ENCODE results near the gene PIF1. TPM values are rescaled to one million over a fixed set of nuclear protein-coding genes. Genes with fewer than 3 reads are reported as not detected.

Gene PIF1
- total RNA-seq, 1 experiment from 2014 or later, result 34.9 TPM

DNA sequence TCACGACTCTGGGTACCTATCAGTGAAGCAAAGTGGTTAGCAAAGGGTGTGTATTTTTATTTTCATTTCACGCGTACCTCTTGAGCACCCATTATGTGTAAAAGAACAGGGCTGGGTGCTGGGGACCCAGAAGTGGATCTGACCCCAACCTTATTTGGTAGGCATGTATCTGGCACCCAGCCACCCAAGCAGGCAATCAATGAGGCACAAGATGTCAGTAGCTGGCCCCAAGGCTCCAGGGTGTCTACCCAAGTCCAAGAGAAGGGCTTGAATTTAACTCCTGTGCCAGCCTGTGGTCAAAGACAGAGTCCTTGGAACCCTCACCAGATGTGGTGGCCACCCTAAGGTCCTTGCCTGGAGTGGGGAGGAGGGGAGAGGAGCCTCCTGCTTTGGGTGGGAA lies 22.0 kb upstream of the PIF1 start:
- Histone ChIP-seq H3K9ac (ENCODE audit: low read length) (no peak overlapping the region), H3K36me3 (ENCODE audit: control insufficient read depth in 1 of 2, insufficient read depth in 2 of 2, low read length in 2 of 2) (0 out of 4 replicates have a peak, but pooled peaks cover 0 to 2% of the 10 kb centered on the region in 2 experiments), H2AFZ (ENCODE audit: low read depth, low read length, poor library complexity, severe bottlenecking) (no peak overlapping the region), H3K4me1 (ENCODE audit: control insufficient read depth in 1 of 2, insufficient read depth in 2 of 2, low read length in 2 of 2) (peaks cover 2 to 8% of the 10 kb centered on the region in 2 experiments; a peak in 2 of 4 replicates), H3K4me3 (replicated peaks in 1 of 2; ENCODE audit: low read depth in 1 of 2, low read length in 2 of 2) (no peak overlapping the region), H3K27ac (ENCODE audit: low read depth, low read length) (no peak overlapping the region), H3K9me2 (ENCODE audit: insufficient read depth) (no peaks in the 10 kb centered on the region), H3K79me2 (ENCODE audit: insufficient read depth, low read length) (peaks cover 13% of the 10 kb centered on the region; the same call in 1 of the 2 replicates), H3K4me2 (ENCODE audit: low read length) (no peak overlapping the region), H3K9me3 (ENCODE audit: control insufficient read depth in 1 of 2, insufficient read depth in 1 of 2, low read depth in 1 of 2, low read length in 2 of 2) (no peaks in the 10 kb centered on the region), H4K20me1 (ENCODE audit: insufficient read depth) (no peaks in the 10 kb centered on the region), H3K27me3 (ENCODE audit: insufficient read depth, low read length) (no peaks in the 10 kb centered on the region)
- ChIA-PET POLR2A (no interaction called here), RAD21 (ENCODE audit: low non-redundant PET in 1 of 2, low total read pairs in 2 of 2, uncharacterized antibody in 2 of 2, unreplicated experiment in 2 of 2) (no interaction called here), CTCF (no interaction called here)
- intact Hi-C loops (cut with micrococcal nuclease), result no loop called here
- no TSS peak for BruUV-seq (replicated peaks)
- TF ChIP-seq CBX3 (IDR thresholded peaks at IDR 0.05; ENCODE audit: low read depth) (no peak), TCF7L2 (IDR thresholded peaks at IDR 0.05; ENCODE audit: borderline replicate concordance, extremely low read depth, insufficient read depth, insufficient read length) (no peak), SIN3A (IDR thresholded peaks at IDR 0.05; ENCODE audit: low read depth) (no peak), POLR2AphosphoS5 (IDR thresholded peaks at IDR 0.05; ENCODE audit: low read depth, low read length) (no peak), FOSL1 (IDR thresholded peaks at IDR 0.05; ENCODE audit: low read depth) (no peak), MAX (IDR thresholded peaks at IDR 0.05) (no peak), EGR1 (IDR thresholded peaks at IDR 0.05; ENCODE audit: low read depth) (no peak), SP1 (IDR thresholded peaks at IDR 0.05; ENCODE audit: low read depth) (no peak), CTCF (IDR thresholded peaks at IDR 0.05 in 2 of 3, conservative IDR thresholded peaks at IDR 0.05 in 1 of 3; ENCODE audit: borderline replicate concordance in 1 of 3, insufficient read depth in 1 of 3, low read depth in 2 of 3, low read length in 2 of 3) (no peak), ZNF274 (IDR thresholded peaks at IDR 0.05; ENCODE audit: low read depth, low read length) (no peak), POLR2A (IDR thresholded peaks at IDR 0.05; ENCODE audit: borderline replicate concordance, extremely low read depth, insufficient read depth, insufficient read length) (no peak), ZFX (IDR thresholded peaks at IDR 0.05) (no peak), ELF1 (IDR thresholded peaks at IDR 0.05; ENCODE audit: borderline replicate concordance, low read depth) (no peak), CEBPB (IDR thresholded peaks at IDR 0.05; ENCODE audit: low read depth) (no peak), SRF (IDR thresholded peaks at IDR 0.05; ENCODE audit: low read depth) (no peak)
- TF ChIP-seq, protein P1, sequence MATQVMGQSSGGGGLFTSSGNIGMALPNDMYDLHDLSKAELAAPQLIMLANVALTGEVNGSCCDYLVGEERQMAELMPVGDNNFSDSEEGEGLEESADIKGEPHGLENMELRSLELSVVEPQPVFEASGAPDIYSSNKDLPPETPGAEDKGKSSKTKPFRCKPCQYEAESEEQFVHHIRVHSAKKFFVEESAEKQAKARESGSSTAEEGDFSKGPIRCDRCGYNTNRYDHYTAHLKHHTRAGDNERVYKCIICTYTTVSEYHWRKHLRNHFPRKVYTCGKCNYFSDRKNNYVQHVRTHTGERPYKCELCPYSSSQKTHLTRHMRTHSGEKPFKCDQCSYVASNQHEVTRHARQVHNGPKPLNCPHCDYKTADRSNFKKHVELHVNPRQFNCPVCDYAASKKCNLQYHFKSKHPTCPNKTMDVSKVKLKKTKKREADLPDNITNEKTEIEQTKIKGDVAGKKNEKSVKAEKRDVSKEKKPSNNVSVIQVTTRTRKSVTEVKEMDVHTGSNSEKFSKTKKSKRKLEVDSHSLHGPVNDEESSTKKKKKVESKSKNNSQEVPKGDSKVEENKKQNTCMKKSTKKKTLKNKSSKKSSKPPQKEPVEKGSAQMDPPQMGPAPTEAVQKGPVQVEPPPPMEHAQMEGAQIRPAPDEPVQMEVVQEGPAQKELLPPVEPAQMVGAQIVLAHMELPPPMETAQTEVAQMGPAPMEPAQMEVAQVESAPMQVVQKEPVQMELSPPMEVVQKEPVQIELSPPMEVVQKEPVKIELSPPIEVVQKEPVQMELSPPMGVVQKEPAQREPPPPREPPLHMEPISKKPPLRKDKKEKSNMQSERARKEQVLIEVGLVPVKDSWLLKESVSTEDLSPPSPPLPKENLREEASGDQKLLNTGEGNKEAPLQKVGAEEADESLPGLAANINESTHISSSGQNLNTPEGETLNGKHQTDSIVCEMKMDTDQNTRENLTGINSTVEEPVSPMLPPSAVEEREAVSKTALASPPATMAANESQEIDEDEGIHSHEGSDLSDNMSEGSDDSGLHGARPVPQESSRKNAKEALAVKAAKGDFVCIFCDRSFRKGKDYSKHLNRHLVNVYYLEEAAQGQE (IDR thresholded peaks at IDR 0.05; ENCODE audit: low read depth), result no peak
- TF ChIP-seq, protein P2, sequence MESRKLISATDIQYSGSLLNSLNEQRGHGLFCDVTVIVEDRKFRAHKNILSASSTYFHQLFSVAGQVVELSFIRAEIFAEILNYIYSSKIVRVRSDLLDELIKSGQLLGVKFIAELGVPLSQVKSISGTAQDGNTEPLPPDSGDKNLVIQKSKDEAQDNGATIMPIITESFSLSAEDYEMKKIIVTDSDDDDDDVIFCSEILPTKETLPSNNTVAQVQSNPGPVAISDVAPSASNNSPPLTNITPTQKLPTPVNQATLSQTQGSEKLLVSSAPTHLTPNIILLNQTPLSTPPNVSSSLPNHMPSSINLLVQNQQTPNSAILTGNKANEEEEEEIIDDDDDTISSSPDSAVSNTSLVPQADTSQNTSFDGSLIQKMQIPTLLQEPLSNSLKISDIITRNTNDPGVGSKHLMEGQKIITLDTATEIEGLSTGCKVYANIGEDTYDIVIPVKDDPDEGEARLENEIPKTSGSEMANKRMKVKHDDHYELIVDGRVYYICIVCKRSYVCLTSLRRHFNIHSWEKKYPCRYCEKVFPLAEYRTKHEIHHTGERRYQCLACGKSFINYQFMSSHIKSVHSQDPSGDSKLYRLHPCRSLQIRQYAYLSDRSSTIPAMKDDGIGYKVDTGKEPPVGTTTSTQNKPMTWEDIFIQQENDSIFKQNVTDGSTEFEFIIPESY (IDR thresholded peaks at IDR 0.05; ENCODE audit: extremely low read depth, insufficient replicate concordance, low read length), result no peak
- DNase-seq (ENCODE audit: low read depth, low spot score), result no peak
- no peak for ATAC-seq

Measured in HCT116 (cell line).